Right ventricle myocardium superior (tissue), 1 donor: Measurements from ENCODE around the gene CSF3R. TPM values are rescaled to one million over a fixed set of nuclear protein-coding genes. Genes with fewer than 3 reads are reported as not detected.

Experiments
- ATAC-seq: fragments of 200-7000 bp; cut with Tn5 transposase; one replicate; pipeline ENCODE4 v1.9.1; 2020; ENCODE audit warnings: mild to moderate bottlenecking; ENCODE audit not compliant: poor library complexity
- DNase-seq: peaks from one replicate; pipeline ENCODE4 v3.0.0-alpha.2; 2020
- intact Hi-C: fragments of 100-400 bp; cut with DNase I; formaldehyde crosslinking; loops from one replicate; pipeline ENCODE4 v1.11.2; 2022
- total RNA-seq: library from RNA; stranded (reverse); fragmentation: NEBNext Ultra II Directional; extraction: Animal tissue kit (Norgen Biotek cat#: 25700); gene quantifications from one replicate; pipeline ENCODE4 v1.2.1, GENCODE V29; 2021
- donor health status: DM: no; HTN: yes; CAD: no; lungs with severe emphysema.

CSF3R gene
- total RNA-seq, 1 donor from 2014 or later: 3.3 TPM

DNA sequence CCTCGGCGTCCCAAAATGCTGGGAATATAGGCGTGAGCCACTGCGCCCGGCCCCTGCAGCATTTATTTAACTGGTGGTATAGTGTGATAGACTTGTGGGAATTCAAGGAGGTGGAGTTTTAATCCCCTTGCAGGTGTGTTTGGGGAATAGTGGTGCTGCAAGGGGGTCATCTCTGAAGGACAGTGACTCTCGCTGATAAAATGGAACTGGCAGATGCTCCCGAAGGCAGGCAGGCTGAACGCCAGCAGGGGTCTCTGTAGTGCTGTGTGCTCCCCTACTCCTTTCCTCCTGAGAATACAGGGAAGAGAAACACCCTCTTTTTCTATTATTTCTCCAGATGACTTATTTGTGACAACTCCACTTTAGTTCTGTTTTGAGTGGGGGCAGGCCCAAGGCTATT is 36.4 kb downstream of the CSF3R start:
- intact Hi-C loops: no loop called here
- ATAC-seq (no peak), DNase-seq (no peak)

- DNase-seq (no peak), ATAC-seq (no peak)
- intact Hi-C loops: no loop called here
Measured at GRCh38 chr1:36443297-36443696, 39.4 kb downstream of the CSF3R start.

DNA sequence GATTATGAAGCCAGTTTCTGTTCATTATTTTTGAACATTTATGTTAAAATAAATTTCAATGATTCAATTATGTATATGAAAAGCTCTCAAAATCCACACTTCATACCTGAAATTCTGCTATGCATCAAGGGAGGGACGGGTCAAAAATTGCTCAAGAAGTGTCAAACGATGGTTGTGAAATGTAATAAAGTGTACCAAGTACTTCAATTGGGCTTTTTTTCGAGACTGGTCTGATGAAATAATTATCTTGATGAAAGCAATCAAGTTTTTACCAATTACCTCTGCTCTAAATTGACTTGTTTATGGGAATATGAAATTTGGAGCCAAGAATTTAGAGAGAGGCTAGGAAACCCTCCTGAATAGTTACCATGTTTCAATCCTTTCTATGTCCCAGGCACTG is 40.4 kb downstream of the CSF3R start:
- DNase-seq: no peak
- intact Hi-C loops: no loop called here
- ATAC-seq: no peak

DNA sequence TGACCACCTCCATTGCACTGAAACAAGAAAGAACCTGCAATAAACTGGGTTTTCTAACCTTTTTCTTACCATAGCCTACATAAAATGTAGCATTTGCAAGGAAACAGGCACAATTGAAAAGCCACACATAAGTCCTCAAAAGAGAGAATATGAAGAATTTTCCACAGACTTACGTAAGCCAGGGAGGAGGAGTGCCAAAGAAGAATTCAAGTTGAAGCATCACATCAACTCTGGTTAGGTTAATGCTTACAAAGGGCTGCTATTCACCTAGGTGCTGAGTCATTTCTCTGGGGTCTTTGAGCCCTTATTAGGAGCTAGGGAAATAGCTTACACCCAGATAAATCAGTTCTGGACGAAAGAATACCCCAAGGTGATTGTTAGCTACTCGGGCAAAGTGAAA is 42.1 kb downstream of the CSF3R start:
- ATAC-seq (no peak), DNase-seq (no peak)
- intact Hi-C loops: no loop called here

DNA sequence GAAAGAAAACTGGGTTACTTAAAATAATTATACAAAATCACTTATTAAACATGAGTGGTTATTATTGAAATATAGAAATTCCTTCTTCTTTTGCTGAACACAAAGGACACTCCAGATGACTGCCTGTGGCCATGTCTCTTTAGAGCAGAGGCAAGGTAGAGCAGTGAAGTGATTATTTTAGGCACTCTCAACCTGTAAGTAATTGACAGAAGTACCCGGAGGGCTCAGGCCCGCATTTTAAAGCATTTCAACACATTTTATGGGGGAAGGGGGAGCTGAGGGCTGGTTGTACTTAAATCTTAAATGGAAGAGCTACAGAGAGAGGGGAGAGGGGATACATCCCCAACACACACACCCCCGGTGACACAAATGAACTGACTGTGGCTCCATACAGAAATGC is 42.7 kb downstream of the CSF3R start:
- ATAC-seq (no peak), DNase-seq (no peak)
- intact Hi-C loops: no loop called here

- ATAC-seq: no peak
- no peak for DNase-seq
- intact Hi-C loops: no loop called here
Measured at GRCh38 chr1:36438715-36439114, 44.0 kb downstream of the CSF3R start.

DNA sequence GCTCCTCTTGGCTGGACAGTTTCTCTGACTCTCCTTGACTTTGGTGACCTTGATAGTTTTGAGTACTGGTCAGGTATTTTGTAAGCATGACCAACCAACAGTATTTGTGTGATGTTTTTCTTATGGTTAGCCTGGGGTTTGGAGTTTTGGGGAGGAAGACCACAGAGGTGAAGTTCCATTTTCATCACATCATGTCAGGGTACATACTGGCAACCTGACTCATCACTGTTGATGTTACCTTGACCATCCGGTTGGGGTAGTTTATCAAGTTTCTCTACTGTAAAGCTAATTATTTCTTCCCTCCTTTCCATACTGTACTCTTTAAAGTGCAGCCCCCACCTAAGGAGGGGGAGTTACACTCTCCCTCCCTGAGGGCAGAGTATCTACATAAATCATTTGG is 45.9 kb downstream of the CSF3R start:
- intact Hi-C loops: no loop called here
- ATAC-seq (no peak), DNase-seq (no peak)

- no peak for DNase-seq
- intact Hi-C loops: no loop called here
- ATAC-seq: no peak
Measured at GRCh38 chr1:36433102-36433501, 49.6 kb downstream of the CSF3R start.

DNA sequence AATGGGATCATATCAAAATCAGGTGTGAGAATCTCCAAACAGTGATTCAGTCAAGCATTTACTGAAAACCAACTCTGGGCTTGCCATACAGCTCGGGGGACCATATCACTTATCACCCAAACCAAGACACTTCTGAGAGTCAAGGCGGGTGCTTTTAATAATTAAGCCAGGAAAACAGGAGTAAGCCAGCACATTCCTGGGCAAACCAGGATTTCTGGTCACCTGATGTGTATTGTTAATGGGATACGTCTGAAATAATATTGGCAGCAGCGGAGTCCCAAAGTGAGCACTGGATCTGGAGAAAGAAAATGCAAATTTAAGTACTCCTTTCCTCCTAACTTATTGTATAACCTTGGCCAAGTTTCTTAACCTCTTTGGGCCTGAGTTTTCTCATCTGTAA is 50.1 kb downstream of the CSF3R start:
- intact Hi-C loops: no loop called here
- no peak for DNase-seq
- ATAC-seq: no peak

GRCh38 chr1:36425791-36426190 is 56.9 kb downstream of the CSF3R start:
- no peak for DNase-seq
- no peak for ATAC-seq
- intact Hi-C loops: no loop called here

GRCh38 chr1:36421649-36422048 is 61.1 kb downstream of the CSF3R start:
- DNase-seq: no peak
- intact Hi-C loops: loop anchor here (1.0 to 5.0 kb wide), 2 partner anchors 79 to 324 kb away; no protein-coding TSS in a partner anchor
- no peak for ATAC-seq

- ATAC-seq (peak; percentile 96), DNase-seq (peak; percentile 92)
- intact Hi-C loops: loop anchor here (1.0 to 5.0 kb wide), 2 partner anchors 79 to 324 kb away; no protein-coding TSS in a partner anchor
Measured at GRCh38 chr1:36420836-36421317, 61.8 kb downstream of the CSF3R start.

DNA sequence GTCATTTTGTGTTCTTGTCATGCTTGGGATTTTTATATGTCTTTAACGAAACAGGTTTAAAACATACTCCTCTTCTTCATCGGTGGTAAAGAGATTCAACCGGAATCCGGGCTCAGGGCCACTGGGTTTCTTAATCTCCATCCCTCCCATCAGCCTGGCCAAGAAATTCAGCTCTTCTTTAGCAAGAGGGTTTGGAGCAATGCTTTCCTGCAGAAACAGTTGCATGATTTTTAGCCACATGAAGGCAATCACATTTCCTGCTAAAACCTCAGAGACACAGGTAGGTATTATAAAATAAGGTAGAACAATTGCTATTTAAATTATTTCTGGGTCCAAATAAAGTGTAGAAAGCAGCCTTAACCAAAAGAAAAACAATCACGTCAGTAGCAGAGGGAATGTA is 62.3 kb downstream of the CSF3R start:
- ATAC-seq (peak; percentile 64), DNase-seq (no peak)
- intact Hi-C loops: loop anchor here (5.0 kb wide), 1 partner anchor 323 kb away; no protein-coding TSS in a partner anchor

GRCh38 chr1:36419569-36419968 is 63.1 kb downstream of the CSF3R start:
- ATAC-seq (no peak), DNase-seq (no peak)
- intact Hi-C loops: no loop called here

DNA sequence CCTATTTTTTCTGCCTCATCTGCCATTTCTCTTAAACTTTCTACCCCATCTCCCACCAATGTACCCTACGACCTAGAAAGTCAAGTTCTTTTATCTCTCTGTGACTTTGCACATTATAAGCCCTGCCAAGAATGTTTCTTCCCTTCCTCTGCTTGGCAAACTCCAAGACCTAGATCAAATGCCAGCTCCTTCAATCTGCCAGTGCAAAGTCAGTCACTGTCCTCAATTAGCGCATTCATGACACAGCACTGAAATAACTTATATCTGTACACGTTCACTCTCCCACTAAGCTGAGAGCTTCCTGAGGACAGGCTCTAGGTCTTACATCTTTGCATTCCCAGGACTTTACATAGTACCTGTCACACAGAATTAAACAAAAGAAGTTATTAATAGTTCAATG is 63.6 kb downstream of the CSF3R start:
- no peak for DNase-seq
- ATAC-seq: peak; percentile 38
- intact Hi-C loops: no loop called here

DNA sequence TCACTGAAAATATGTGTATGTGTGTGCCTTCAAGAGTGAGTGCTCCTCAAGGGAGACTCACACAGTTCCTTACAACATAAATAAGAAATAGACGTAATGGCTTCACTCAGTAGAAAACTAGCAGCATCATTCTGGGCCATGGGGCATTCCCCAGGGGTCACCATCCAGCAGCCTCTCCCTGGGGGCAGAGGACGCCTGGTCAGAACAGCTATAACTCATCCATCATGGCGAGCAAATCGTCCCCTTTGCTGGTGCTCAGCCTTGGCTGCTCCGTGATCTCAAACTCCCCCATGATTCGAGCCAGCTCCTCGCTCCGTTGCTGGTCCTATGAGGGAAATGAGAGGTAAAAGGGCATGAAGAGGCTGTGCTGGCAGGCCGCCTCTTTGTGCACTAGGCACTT is 64.8 kb downstream of the CSF3R start:
- no peak for DNase-seq
- intact Hi-C loops: no loop called here
- no peak for ATAC-seq

Other genes starting within 250 kb of the CSF3R start
- gene SH3D21, start 176.5 kb downstream of the CSF3R start, total RNA-seq: 1.3 TPM
- 10.8 TPM for gene EVA1B, start 159.3 kb downstream of the CSF3R start, total RNA-seq
- gene STK40, start 97.0 kb downstream of the CSF3R start, total RNA-seq: 73.5 TPM
- 57.0 TPM for gene LSM10, start 85.0 kb downstream of the CSF3R start, total RNA-seq
- 7.4 TPM for gene OSCP1, start 32.5 kb downstream of the CSF3R start, total RNA-seq
- gene MRPS15, start 18.5 kb downstream of the CSF3R start, total RNA-seq: 110 TPM